GM21619 (cell line): ENCODE results near the gene RSAD2.
"Not testable (repeated sequence)": the region's sequence is repeated elsewhere in the genome, so short reads cannot be mapped to it uniquely, and the experiment has no call there.

Experiments used
- ATAC-seq: cut with Tn5 transposase; IDR thresholded peaks from one replicate; pipeline ENCODE4 v1.9.1; 2021; ENCODE audit not compliant: unreplicated experiment

Gene RSAD2

GRCh38 chr2:6924101-6924923, 46.7 kb downstream of the RSAD2 start:
- no peak for ATAC-seq

GRCh38 chr2:6924924-6925409, 47.4 kb downstream of the RSAD2 start:
- no peak for ATAC-seq

GRCh38 chr2:6926071-6926732, 48.6 kb downstream of the RSAD2 start:
- ATAC-seq, result no peak

GRCh38 chr2:6927186-6927585, 49.6 kb downstream of the RSAD2 start:
- ATAC-seq, result no peak

GRCh38 chr2:6927753-6928152, 50.2 kb downstream of the RSAD2 start:
- no peak for ATAC-seq

GRCh38 chr2:6928452-6928851, 50.9 kb downstream of the RSAD2 start:
- ATAC-seq, result no peak

GRCh38 chr2:6929196-6929819, 51.7 kb downstream of the RSAD2 start:
- no peak for ATAC-seq

- no peak for ATAC-seq
These were observed 53.5 kb downstream of the RSAD2 start for GRCh38 chr2:6930923-6931647.

GRCh38 chr2:6931753-6932152, 54.2 kb downstream of the RSAD2 start:
- ATAC-seq, result no peak

GRCh38 chr2:6932206-6932605, 54.6 kb downstream of the RSAD2 start:
- ATAC-seq, result no peak

- no peak for ATAC-seq
These were observed 55.3 kb downstream of the RSAD2 start for GRCh38 chr2:6932828-6933227.

- ATAC-seq, result no peak
These were observed 56.3 kb downstream of the RSAD2 start for GRCh38 chr2:6933911-6934310.

GRCh38 chr2:6934345-6934744, 56.8 kb downstream of the RSAD2 start:
- no peak for ATAC-seq

GRCh38 chr2:6934758-6935651, 57.4 kb downstream of the RSAD2 start:
- ATAC-seq, result no peak

GRCh38 chr2:6935652-6936020, 58.1 kb downstream of the RSAD2 start:
- not testable (repeated sequence) for ATAC-seq

- ATAC-seq, result no peak
These were observed 59.6 kb downstream of the RSAD2 start for GRCh38 chr2:6937157-6937556.

- ATAC-seq, result no peak
These were observed 60.0 kb downstream of the RSAD2 start for GRCh38 chr2:6937582-6937981.

GRCh38 chr2:6939071-6939470, 61.5 kb downstream of the RSAD2 start:
- ATAC-seq, result no peak

GRCh38 chr2:6940820-6941219, 63.2 kb downstream of the RSAD2 start:
- no peak for ATAC-seq

GRCh38 chr2:6941299-6942046, 63.9 kb downstream of the RSAD2 start:
- ATAC-seq, result no peak
